DOHH2 (cell line): ENCODE data around the gene CYP11A1.

Experiments
- EZH2phosphoT487 ChIP-seq: fragments of 200-600 bp; sonication (generic); IDR thresholded peaks from 2 replicates; pipeline ENCODE4 v1.6.1; 2017; ENCODE audit warnings: borderline replicate concordance, mild to moderate bottlenecking, antibody characterized with exemption, low read length, moderate library complexity, mixed read lengths
- TF ChIP-seq, protein P1 (sequence below): fragments of 200-600 bp; sonication (generic); IDR thresholded peaks from one replicate; pipeline ENCODE4 v1.5.1; 2014; ENCODE audit warnings: antibody characterized with exemption, mild to moderate bottlenecking, low read depth, low read length; ENCODE audit not compliant: poor library complexity, severe bottlenecking

DNA sequence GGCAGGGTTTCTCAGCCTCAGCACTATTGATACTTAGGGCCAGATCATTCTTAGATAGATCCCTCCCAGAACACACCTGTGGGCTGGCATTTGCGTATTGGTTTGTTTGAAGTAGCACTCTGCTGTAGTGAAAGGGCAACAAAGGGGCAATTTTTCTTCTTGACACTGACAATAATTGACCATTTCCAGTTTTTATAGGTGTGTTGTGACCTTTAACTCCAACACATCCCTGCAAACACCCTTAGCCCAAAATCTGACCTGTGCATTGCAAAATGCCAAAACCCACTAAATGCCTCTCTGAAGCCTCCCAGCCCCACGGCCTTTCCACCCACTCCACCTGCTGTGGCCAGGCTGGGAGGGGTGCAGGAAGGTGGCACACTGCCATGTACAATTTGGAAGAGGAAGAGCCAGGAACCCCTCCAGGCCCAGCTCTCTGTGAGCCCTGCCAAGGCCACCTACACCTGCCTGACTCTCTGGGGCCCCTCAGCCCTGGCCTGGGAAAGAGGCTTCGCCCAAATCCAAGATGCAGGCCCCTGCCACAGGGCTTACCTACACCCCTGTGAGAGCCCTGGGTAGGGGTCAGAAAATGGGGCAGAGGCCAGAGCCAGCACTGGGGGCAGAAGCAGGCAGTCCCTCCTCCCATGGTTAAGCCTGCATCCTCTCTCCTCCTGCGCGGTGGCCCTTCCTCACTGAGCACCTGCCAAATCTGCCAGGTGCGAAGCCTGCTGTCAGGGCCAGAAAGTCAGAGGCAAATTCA, 9.6 kb upstream of the CYP11A1 start:
- TF ChIP-seq, protein P1, sequence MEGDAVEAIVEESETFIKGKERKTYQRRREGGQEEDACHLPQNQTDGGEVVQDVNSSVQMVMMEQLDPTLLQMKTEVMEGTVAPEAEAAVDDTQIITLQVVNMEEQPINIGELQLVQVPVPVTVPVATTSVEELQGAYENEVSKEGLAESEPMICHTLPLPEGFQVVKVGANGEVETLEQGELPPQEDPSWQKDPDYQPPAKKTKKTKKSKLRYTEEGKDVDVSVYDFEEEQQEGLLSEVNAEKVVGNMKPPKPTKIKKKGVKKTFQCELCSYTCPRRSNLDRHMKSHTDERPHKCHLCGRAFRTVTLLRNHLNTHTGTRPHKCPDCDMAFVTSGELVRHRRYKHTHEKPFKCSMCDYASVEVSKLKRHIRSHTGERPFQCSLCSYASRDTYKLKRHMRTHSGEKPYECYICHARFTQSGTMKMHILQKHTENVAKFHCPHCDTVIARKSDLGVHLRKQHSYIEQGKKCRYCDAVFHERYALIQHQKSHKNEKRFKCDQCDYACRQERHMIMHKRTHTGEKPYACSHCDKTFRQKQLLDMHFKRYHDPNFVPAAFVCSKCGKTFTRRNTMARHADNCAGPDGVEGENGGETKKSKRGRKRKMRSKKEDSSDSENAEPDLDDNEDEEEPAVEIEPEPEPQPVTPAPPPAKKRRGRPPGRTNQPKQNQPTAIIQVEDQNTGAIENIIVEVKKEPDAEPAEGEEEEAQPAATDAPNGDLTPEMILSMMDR, result no peak
- TF ChIP-seq EZH2phosphoT487, result no peak
